Measurements from ENCODE around the gene MSX2.
A peak's percentile ranks its signal among the peaks of the same experiment; 100 is the strongest.

Gene MSX2

GRCh38 chr5:174693697-174694385 lies 30.5 kb upstream of the MSX2 start:
- H3K4me3 ChIP-seq (ENCODE audit: extremely low read depth, insufficient read depth, low read length, poor library complexity, severe bottlenecking) = no peak overlapping the region
- peaks cover 27% of the 10 kb centered on the region for H3K4me1 ChIP-seq (ENCODE audit: control insufficient read depth, insufficient read depth, low read length, poor library complexity, severe bottlenecking)
- no peaks in the 10 kb centered on the region for H3K36me3 ChIP-seq (ENCODE audit: control insufficient read depth, insufficient read depth, low read length)
- peak overlapping the region; percentile 23 for H3K27ac ChIP-seq (ENCODE audit: low read depth, low read length, severe bottlenecking)
- 67 to 74% methylated on average over 11 of the region's 11 CpGs for WGBS, 2 experiments (ENCODE audit: insufficient coverage in 2 of 2)
- H3K9me3 ChIP-seq (ENCODE audit: control insufficient read depth, low read length) = no peaks in the 10 kb centered on the region

- Histone ChIP-seq H3K4me1 (ENCODE audit: control insufficient read depth, insufficient read depth, low read length, poor library complexity, severe bottlenecking) (peaks cover 27% of the 10 kb centered on the region), H3K36me3 (ENCODE audit: control insufficient read depth, insufficient read depth, low read length) (no peaks in the 10 kb centered on the region), H3K9me3 (ENCODE audit: control insufficient read depth, low read length) (no peaks in the 10 kb centered on the region), H3K27ac (ENCODE audit: low read depth, low read length, severe bottlenecking) (peak overlapping the region; percentile 23), H3K4me3 (ENCODE audit: extremely low read depth, insufficient read depth, low read length, poor library complexity, severe bottlenecking) (no peak overlapping the region)
- WGBS, 2 experiments (ENCODE audit: insufficient coverage in 2 of 2) = 64 to 69% methylated on average over 3 to 4 of the region's 7 CpGs
Measured at GRCh38 chr5:174694611-174695010, 29.8 kb upstream of the MSX2 start.

- Histone ChIP-seq H3K4me3 (ENCODE audit: extremely low read depth, insufficient read depth, low read length, poor library complexity, severe bottlenecking) (no peak overlapping the region), H3K9me3 (ENCODE audit: control insufficient read depth, low read length) (no peaks in the 10 kb centered on the region), H3K27ac (ENCODE audit: low read depth, low read length, severe bottlenecking) (no peak overlapping the region), H3K36me3 (ENCODE audit: control insufficient read depth, insufficient read depth, low read length) (no peaks in the 10 kb centered on the region), H3K4me1 (ENCODE audit: control insufficient read depth, insufficient read depth, low read length, poor library complexity, severe bottlenecking) (peaks cover 14% of the 10 kb centered on the region)
- 59 to 77% methylated on average over 5 of the region's 8 CpGs for WGBS, 2 experiments (ENCODE audit: insufficient coverage in 2 of 2)
Measured at GRCh38 chr5:174698156-174698555, 26.2 kb upstream of the MSX2 start.

- 90 to 100% methylated on average over 2 of the region's 3 CpGs for WGBS, 2 experiments (ENCODE audit: insufficient coverage in 2 of 2)
- peaks cover 4% of the 10 kb centered on the region for H3K4me1 ChIP-seq (ENCODE audit: control insufficient read depth, insufficient read depth, low read length, poor library complexity, severe bottlenecking)
- H3K4me3 ChIP-seq (ENCODE audit: extremely low read depth, insufficient read depth, low read length, poor library complexity, severe bottlenecking) = no peak overlapping the region
- no peaks in the 10 kb centered on the region for H3K36me3 ChIP-seq (ENCODE audit: control insufficient read depth, insufficient read depth, low read length)
- no peak overlapping the region for H3K27ac ChIP-seq (ENCODE audit: low read depth, low read length, severe bottlenecking)
- H3K9me3 ChIP-seq (ENCODE audit: control insufficient read depth, low read length) = no peaks in the 10 kb centered on the region
Measured at GRCh38 chr5:174699131-174699530, 25.3 kb upstream of the MSX2 start.

- 83 to 88% methylated on average over 6 to 8 of the region's 9 CpGs for WGBS, 2 experiments (ENCODE audit: insufficient coverage in 2 of 2)
- H3K9me3 ChIP-seq (ENCODE audit: control insufficient read depth, low read length) = no peaks in the 10 kb centered on the region
- no peaks in the 10 kb centered on the region for H3K36me3 ChIP-seq (ENCODE audit: control insufficient read depth, insufficient read depth, low read length)
- H3K27ac ChIP-seq (ENCODE audit: low read depth, low read length, severe bottlenecking) = no peak overlapping the region
- no peak overlapping the region for H3K4me3 ChIP-seq (ENCODE audit: extremely low read depth, insufficient read depth, low read length, poor library complexity, severe bottlenecking)
- peaks cover 7% of the 10 kb centered on the region for H3K4me1 ChIP-seq (ENCODE audit: control insufficient read depth, insufficient read depth, low read length, poor library complexity, severe bottlenecking)
Measured at GRCh38 chr5:174706997-174707572, 17.3 kb upstream of the MSX2 start.

- Histone ChIP-seq H3K36me3 (ENCODE audit: control insufficient read depth, insufficient read depth, low read length) (no peaks in the 10 kb centered on the region), H3K27ac (ENCODE audit: low read depth, low read length, severe bottlenecking) (no peak overlapping the region), H3K4me1 (ENCODE audit: control insufficient read depth, insufficient read depth, low read length, poor library complexity, severe bottlenecking) (peaks cover 7% of the 10 kb centered on the region), H3K9me3 (ENCODE audit: control insufficient read depth, low read length) (no peaks in the 10 kb centered on the region), H3K4me3 (ENCODE audit: extremely low read depth, insufficient read depth, low read length, poor library complexity, severe bottlenecking) (no peak overlapping the region)
- 92 to 97% methylated on average over 9 of the region's 11 CpGs for WGBS, 2 experiments (ENCODE audit: insufficient coverage in 2 of 2)
Measured at GRCh38 chr5:174707671-174708070, 16.7 kb upstream of the MSX2 start.

GRCh38 chr5:174708476-174709207 lies 15.7 kb upstream of the MSX2 start:
- WGBS, 2 experiments (ENCODE audit: insufficient coverage in 2 of 2) = 84 to 86% methylated on average over 14 to 19 of the region's 20 CpGs
- no peaks in the 10 kb centered on the region for H3K36me3 ChIP-seq (ENCODE audit: control insufficient read depth, insufficient read depth, low read length)
- H3K9me3 ChIP-seq (ENCODE audit: control insufficient read depth, low read length) = no peaks in the 10 kb centered on the region
- peaks cover 7% of the 10 kb centered on the region for H3K4me1 ChIP-seq (ENCODE audit: control insufficient read depth, insufficient read depth, low read length, poor library complexity, severe bottlenecking)
- no peak overlapping the region for H3K27ac ChIP-seq (ENCODE audit: low read depth, low read length, severe bottlenecking)
- no peak overlapping the region for H3K4me3 ChIP-seq (ENCODE audit: extremely low read depth, insufficient read depth, low read length, poor library complexity, severe bottlenecking)

- H3K27ac ChIP-seq (ENCODE audit: low read depth, low read length, severe bottlenecking) = no peak overlapping the region
- H3K9me3 ChIP-seq (ENCODE audit: control insufficient read depth, low read length) = no peaks in the 10 kb centered on the region
- H3K36me3 ChIP-seq (ENCODE audit: control insufficient read depth, insufficient read depth, low read length) = no peaks in the 10 kb centered on the region
- peaks cover 30% of the 10 kb centered on the region for H3K4me1 ChIP-seq (ENCODE audit: control insufficient read depth, insufficient read depth, low read length, poor library complexity, severe bottlenecking)
- no peak overlapping the region for H3K4me3 ChIP-seq (ENCODE audit: extremely low read depth, insufficient read depth, low read length, poor library complexity, severe bottlenecking)
Measured at GRCh38 chr5:174714751-174715150, 9.6 kb upstream of the MSX2 start.

- Histone ChIP-seq H3K4me3 (ENCODE audit: extremely low read depth, insufficient read depth, low read length, poor library complexity, severe bottlenecking) (no peak overlapping the region), H3K9me3 (ENCODE audit: control insufficient read depth, low read length) (no peaks in the 10 kb centered on the region), H3K4me1 (ENCODE audit: control insufficient read depth, insufficient read depth, low read length, poor library complexity, severe bottlenecking) (peaks cover 37% of the 10 kb centered on the region), H3K27ac (ENCODE audit: low read depth, low read length, severe bottlenecking) (no peak overlapping the region), H3K36me3 (ENCODE audit: control insufficient read depth, insufficient read depth, low read length) (no peaks in the 10 kb centered on the region)
- 93 to 100% methylated on average over 3 of the region's 3 CpGs for whole genome bisulfite sequencing, 2 experiments (ENCODE audit: insufficient coverage in 2 of 2)
Measured at GRCh38 chr5:174715804-174716203, 8.6 kb upstream of the MSX2 start.

GRCh38 chr5:174717826-174718455 lies 6.4 kb upstream of the MSX2 start:
- Histone ChIP-seq H3K36me3 (ENCODE audit: control insufficient read depth, insufficient read depth, low read length) (no peaks in the 10 kb centered on the region), H3K27ac (ENCODE audit: low read depth, low read length, severe bottlenecking) (no peak overlapping the region), H3K4me1 (ENCODE audit: control insufficient read depth, insufficient read depth, low read length, poor library complexity, severe bottlenecking) (peaks cover 50% of the 10 kb centered on the region), H3K4me3 (ENCODE audit: extremely low read depth, insufficient read depth, low read length, poor library complexity, severe bottlenecking) (no peak overlapping the region), H3K9me3 (ENCODE audit: control insufficient read depth, low read length) (no peaks in the 10 kb centered on the region)
- 36 to 45% methylated on average over 2 to 3 of the region's 5 CpGs for WGBS, 2 experiments (ENCODE audit: insufficient coverage in 2 of 2)

Measured in mesodermal cell (in vitro differentiated cells).